Measurements from ENCODE around the gene UNC79.

UNC79 gene

DNA sequence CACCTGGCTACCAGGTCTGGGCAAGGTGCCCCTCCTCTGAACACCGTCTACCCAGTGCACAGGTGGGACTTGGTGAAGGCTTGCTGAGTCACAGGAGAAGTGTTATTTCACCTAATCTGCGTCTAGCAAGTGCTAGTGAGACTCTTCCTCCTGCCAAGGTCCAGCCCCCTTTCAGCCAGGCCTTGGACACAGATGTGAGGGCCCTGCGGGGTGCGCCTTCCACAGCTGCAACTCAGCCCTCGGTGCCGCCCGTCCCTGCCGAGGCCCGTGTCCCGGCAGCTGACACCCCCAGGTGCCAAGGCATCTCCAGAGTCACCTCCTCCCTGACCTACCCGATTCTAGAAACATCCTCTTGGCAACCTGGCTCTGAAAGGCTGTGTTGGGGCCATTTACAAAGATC lies 302.5 kb downstream of the UNC79 start:
- no peak for DNase-seq

DNA sequence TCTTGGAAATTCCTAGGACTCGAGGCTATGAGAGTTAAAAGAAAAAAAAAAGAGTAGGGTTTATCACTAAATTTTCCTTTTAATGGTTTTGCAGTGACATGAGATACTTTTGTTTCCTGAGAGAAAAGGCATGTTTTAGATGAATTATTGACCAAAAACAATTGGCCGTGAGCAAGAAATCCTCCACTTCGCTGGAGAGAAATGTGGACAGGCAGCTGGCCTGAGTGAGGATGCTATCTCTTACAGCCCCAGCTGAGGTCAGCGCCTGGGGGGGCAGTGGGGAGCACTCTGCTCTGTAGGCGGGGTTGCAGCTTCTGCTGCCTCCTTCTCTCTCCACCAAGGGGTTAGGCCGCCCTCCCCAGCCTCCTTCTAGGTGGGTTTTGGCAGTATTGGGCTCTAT lies 302.9 kb downstream of the UNC79 start:
- DNase-seq: no peak

DNA sequence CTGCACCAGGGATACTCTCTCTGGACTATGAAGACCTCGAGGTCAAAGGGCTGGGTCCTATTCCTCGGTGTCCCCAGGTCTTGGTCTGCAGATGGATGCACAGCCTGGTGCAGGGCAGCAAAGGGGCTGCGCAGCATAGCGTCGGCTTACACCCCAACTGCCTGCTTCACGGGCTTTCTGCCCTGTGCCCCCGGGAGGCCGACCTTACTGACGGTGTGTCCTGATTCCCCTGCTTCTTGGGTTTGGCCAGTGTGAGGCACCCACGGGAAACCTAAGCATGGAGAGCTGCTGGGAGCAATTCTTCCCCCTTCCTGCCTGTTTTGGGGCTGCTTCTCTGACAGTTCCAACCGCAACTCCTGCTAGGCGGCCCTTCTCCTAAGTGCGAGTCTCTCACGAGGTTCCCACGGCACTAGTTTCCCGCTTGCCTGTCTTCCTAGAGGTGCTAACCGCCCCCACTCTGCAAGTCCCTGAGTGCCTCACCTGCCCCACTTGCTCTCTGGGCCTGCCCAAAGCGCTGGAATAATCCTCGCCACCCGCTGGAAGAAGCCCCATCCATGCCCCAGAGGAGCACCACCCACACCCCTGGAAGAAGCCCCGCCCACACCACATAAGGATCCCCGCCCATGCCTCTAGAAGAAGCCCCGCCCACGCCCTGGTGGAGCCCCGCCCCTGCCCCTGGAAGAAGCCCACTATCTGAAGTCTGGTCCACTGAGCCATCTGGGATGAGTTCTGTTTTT lies 303.5 kb downstream of the UNC79 start:
- no peak for DNase-seq

DNA sequence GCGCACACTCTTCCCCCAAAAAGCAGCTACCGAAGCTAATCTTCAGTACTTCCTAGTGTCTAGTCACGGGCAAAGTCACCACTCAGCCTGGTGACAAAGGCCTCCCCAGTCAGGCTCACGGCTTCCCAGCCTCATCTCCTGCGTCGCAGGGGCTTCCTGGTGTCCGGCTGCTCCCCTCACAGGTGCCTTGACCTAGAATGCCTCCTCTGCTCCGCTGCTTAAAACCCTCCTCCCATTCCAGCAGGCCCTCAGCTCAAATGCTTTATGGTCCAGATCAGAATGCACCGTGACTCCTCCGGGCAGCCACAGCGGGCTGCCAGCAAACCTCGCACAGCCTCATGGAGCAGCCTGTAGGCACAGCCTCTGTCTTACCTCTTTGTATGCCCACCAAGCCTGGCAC lies 304.5 kb downstream of the UNC79 start:
- DNase-seq: no peak

DNA sequence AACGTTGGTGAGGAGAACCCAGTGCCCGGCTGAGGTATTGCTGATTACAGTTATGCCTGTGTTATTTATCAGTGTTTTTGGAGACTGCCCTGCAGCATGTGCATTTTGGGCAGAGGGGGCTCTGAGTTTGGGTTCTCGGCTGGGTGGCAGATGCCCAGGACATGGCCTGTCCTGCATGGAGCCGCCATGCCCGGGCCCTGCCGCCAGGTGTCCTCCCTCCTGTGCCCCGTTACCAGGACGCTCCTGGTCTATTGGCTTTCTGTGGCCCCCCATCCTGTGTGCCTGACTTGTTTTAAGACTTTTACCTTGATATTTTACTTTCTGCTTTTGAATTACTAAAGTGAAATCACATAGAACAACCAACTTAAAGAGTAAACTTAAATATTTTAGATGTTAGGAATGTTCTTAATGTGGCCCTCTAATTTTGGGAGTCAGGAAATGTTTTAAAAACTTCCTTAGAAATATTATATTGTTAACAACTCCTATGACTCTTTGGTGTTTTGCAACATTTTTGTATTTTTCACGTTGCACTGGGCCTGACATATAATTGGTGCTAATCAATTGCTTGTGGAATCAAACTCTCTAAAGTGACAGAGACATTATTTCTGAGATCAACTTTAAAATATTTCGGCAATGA lies 305.8 kb downstream of the UNC79 start:
- DNase-seq: no peak

DNA sequence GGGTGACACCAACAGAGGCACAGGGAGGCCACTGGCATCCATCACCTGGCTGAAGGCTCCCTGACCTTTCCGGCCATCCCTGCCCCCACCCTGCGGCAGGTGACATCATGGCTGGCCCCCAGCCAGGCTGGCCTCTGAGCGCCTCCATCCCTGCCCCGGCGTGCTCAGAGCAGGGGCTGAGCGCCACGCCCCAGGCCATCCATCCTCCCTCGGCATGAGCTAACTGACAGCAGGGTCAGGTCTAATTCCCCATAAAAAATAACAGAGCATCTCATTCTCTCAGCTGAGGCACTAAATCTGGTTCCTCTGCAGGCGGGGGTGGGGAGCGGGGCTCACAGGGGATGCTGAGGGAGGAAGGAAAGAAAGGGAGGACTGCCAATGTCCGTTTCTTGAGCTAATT lies 306.9 kb downstream of the UNC79 start:
- no peak for DNase-seq

DNA sequence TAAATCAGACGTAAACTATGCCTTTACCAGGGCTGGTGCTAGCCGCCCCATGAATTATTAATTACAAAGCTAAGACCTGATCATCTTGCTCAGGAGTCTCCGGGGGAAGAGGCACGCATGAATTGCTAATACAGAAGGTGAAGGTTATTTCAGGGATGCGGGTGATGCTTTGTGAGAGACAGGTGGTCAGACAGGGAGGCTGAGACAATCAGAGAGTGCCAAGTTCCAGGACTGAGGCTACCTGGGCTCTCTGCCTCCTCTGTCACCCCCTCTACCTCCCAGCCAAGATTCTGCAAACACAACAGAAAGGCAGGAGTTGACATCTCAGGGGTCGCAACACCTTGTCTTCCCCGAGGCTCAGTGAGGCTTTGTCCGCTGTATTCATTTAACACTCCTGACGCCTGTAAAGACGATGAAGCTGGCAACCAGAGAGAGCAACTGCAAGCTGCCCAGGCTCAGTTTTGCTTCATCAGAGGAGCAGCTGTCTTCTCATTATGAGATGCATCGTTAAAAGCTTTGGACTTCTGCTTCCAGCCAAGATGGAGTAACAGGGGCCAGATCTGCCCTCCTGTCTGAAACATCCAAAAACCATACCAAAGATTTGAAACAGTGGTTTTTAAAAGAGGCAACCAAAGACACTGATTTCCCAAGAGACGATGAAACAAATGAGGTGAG lies 311.0 kb downstream of the UNC79 start:
- no peak for DNase-seq

DNA sequence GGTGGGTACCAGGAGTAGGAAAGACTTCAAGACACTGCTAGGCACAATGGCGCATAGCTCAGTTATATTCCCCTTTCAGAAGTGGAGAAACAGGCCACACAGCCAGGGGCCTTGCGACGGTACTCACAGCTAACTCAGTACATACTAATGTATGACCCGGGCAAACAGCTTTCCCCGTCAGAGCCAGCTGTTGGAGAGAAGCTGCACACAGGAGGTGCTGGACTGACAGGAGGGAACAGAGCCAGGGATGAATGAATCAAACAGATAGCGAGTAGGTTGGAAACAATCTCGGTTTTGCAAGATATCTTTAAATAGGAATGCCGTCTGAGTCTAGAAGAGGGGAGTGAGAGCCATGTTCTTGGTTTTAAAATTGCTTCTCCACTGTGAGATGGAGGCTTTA lies 312.0 kb downstream of the UNC79 start:
- DNase-seq: no peak

DNA sequence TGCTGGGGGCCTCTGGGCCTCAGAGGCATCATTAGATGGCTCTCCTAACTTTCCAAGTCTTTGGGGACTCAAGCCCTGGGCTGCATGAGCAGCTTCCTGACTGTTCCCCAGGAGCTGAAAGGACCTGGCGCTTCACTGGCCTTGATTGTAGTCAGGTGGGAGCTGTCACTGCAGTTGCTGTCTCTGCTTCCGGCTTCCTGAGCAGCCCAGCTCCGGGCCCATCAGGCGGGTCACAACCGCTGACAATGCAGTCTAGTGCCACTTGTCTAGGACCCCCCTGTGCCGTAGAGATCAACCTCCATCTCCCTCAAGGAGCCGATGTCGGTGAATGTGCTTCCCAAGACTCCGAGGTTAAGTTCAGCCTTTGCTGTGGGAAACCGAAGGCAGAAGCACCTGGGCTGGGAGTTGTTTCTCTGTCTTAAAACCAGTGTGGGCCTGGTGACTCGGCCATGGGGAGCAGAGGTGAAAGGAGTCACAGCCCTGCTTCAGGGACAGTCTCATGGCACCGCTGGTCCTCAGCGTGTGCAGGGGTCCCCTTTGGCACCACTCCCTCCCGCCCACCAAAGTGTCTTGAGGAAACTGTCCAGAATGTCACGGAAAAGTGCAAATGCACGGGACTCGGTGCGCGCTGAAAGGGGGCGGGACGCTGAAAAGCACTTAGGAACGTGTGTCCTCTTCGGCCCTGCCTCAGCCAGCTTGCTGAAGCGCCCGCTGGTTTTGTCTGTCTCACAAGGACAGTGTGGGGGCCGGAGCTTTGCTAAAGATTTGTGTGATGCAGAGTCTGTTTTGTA lies 312.7 kb downstream of the UNC79 start:
- DNase-seq: no peak

DNA sequence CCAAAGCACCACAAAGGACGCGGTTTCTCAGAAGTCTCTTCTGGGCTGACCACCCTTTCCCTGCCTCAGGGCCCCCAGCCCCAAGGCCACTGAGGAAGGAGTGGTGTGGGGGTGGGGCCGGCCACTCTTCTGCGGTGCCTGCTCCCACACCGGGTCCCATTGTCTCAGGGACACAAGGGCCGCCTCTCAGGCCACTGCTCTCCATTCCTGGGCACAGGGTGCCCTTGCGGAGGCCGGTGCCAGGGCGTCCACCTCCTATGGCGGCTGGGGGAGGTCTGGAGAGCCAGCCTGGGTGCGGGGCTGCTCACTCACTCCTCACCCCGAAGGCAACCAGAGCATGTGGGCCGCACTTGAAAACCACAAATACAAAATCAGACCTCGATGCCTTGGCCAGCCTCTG lies 313.4 kb downstream of the UNC79 start:
- no peak for DNase-seq

DNA sequence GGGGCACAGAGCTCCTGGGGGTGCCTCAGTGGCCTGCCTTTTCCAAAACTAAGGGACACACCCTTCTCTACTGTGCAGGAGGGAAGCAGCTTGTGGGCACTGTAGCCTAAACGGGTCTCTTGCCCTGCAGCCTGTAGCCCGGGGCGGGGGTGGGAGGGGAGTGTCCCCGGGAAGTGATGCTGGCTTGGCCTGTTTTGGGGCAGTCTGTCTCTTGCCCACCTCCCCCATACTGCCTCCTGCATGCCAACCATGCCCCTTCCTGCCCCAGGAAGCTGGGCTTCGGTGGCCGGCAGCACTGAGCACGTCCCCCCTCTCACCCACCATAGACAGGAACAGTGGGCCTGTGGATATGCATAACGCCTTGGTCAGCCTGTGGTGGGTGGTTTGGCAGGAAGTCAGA lies 314.1 kb downstream of the UNC79 start:
- no peak for DNase-seq

DNA sequence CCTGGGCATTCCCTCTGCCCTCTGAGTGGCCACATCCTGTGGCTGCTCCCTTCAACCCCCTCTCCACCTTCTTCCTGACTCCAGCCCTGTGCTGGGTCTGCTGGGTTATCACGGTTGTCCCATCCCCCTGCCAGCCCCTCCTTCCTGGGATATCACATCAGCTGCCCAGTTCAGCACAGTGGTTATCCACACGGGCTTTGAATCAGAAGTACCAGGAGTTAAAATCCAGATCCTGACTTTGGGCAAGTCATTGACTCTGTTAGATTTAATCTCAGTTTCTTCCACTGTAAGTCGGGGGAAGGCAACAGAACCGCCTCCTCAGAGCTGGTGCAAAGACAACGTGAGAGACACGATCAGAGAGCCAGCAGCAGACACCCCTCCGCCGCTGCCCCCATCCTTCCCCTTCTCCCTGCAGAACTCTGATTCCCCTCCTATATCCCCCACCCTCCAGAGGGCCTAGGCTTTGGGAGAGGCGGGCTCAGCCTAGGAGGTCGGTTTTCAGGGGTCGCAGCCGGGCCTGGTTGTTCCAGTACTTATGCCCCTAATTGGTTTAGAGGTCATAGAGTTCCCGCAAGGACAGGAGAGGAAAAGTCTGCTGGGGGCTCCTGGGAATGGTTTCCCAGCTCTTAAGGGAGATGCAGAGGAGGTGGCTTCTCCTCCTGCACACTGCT lies 315.0 kb downstream of the UNC79 start:
- DNase-seq: no peak

DNA sequence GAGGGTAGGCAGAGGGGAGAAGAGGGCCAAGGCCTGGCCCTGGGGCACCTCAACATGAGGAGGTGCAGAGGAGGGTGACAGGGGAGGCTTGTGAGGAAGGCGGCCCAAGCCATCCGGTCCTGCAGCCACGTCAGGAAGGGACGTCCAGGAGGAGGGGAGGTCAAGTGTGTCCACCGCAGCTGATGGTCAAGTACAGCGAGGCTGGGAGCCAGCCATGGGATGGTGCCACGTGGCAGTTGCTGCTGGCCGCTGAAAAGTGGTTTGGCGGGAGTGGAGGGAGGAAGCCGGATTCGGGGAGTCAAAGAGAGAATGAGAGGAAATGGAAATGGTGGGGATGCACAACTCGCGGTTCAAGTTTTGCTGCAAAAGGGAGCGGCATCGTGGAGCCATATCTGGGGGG lies 316.4 kb downstream of the UNC79 start:
- DNase-seq: no peak

DNA sequence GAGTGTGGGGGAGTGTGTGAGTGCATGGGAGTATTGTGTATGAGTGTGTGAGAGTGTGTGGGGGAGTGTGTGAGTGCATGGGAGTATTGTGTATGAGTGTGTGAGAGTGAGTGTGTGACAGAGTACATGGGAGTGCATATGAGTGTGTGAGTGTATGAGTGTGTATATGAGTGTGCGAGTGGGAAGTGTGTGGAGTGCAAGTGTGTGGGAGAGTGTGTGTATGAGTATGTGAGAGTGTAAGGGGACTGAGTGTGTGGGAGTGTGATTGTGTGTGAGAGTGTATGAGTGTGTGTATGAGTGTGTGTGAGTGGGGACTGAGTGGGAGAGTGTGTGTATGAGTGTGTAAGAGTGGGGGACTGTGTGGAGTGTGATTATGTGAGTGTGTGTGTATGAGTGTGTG lies 316.8 kb downstream of the UNC79 start:
- no peak for DNase-seq

DNA sequence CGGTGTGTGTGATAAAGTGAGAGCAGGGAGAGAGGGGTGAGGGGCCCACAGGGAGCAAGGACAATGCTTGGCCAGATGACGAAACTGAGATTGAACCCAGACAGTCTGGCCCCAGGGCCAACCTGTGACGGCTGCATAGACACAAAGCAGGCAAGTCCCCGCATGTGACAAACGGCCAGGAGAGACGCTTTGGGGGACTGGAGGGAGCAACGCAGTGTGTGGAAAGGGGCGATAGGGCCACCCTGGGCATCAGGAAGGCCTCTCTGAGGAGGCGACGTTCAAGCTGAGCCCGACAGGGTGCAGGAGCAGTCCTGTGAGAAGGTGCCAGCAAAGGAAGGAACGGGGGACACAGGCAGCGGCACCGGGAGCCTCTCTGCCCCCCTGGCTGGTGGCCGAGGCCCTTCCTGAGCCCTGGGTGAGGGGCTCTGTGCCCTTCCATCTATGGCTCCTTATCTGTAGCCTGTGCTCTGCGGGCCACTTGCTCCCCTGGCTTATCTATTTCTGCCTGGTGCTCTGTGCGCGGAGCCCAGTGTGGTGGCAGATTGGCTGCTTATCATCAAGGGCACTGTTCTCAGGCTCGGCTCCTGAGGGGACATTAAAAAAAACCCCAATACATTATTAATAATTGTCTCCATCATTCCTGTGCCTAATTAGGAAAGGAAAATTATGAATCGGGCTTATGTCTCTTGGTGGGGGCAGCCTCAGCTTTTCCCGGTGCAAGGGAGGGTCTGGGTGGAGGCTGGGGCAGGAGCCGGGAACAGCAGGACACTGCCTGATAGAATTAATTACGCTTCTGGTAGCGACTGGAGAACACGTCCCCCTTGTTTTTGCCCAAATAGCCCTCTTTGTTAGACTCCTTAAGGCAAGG lies 317.7 kb downstream of the UNC79 start:
- DNase-seq: no peak

DNA sequence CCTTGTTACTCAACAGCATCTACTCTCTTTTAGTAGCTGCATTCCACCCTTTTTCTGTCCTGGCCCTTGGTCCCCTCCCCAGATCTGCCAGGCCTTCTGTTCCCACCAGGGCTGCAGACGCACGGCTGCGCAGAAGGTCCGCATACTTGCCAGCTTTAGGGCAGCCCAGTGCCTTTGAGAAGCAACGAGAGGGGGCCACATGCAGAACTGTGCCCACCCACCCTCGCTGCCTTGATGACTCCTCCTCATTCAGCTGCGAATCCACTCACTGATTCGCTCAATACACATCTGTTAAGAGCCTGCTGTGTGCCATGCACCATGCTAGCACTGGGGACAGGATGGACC lies 318.3 kb downstream of the UNC79 start:
- DNase-seq: no peak

DNA sequence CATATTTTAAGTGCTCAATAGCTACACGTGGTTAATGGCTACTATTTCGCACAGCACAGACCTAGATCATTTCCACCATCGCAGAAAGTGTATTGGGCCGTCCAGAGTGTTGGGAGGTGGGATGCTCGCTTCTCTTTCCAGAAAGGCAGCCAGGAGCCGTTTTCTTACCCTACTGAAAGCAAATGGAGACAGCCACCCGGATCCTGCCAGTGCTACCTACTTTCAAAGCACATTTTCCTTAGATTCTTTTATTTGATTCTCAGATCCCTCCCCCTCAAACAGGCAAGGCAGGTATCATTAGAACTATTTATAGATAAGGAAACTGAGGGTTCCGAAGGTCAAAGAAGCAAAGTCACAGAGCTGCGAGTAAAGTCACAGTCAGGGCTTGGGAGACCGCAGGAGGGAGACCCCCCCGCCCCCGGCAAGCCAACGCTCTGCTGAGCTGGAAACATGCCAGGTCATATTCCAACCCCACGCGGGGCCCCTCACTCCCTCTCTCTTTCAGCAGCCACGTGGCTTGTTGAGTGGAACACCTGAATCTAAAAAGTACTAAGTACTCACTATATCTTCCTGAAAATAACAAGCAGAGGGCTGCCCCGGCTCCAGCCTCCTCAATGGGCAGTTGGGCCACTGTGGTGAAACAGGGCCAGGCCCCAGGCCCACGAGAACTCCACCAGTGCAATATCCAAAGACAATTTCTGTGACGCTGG lies 321.4 kb downstream of the UNC79 start:
- no peak for DNase-seq

DNA sequence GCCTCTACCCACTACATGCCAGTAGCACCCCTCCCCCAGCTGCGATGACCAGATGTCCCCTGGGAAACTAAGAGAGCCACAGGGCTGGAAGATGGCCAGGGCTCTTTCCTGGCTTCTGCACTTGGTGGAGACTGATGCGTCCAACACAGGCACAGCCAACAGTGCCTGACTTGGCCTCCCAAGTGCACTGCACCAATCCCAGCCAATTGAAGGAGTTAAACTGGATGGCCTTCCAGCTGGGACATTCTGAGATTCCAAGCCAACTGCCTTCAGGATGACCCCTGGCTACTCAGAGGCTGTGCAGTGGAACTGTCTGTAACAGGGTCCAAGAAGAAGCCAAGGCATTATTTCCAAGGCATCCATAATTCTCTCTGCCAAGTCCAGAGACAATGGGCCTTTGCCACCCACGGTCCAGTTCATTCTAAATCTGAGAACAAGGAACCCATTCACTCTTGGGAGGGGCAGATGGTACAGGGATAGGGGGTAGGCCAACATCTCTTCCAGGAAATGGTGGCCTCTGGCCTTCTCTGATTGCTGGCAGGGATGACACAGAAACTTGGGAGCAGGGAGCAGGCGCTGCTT lies 322.3 kb downstream of the UNC79 start:
- no peak for DNase-seq

DNA sequence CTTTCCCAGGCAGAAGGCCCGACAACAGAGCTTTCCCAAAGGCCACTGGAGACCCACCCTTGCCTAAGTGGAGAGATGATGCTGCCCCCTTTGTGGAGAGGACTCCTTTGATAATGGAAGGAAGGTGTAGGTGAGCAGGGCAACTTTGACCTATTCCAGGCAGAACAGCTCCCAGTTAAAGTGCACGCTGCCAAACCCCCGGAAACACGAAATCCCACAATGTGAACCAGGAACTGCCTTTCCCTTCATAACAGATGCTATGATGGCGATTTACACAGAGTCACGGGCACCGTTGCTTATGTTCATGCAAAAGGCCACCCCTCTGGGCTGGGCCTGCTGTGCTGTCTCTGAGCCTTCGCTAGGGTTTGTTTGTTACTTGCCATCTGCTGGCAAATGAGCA lies 322.9 kb downstream of the UNC79 start:
- DNase-seq: no peak

DNA sequence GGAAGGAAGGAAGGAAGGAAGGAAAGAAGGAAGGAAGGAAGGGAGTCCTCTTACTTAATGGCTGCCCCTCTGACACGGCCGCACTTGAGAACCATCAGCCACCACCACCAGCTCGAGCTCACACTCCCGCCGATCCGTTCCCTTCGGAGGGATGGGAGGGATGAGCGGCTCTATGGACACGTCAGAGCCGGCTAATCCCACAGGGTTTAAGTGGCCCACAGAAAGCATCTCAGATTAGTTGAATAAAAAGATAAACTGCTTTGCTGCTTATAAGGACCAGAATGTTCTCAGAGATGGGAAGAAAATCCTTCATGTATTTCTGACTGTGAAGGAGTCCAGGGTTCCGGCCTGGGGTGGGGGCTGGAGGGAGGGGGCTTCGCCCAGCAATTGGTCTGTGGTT lies 326.5 kb downstream of the UNC79 start:
- DNase-seq: no peak
